B cell (primary cell): Measurements from ENCODE around the gene ARHGEF4.
A peak's percentile ranks its signal among the peaks of the same experiment; 100 is the strongest.

Source experiments
- EZH2 ChIP-seq: IDR thresholded peaks from 2 replicates; pipeline ENCODE4 v1.6.1; 2012; ENCODE audit warnings: borderline replicate concordance, low read depth, mild to moderate bottlenecking, moderate library complexity, low read length; ENCODE audit not compliant: insufficient read depth, poor library complexity, severe bottlenecking
- TF ChIP-seq, protein P1 (sequence below): fragments of 200-600 bp; IDR thresholded peaks from one replicate; pipeline ENCODE4 v1.8.0; 2022; ENCODE audit warnings: antibody characterized with exemption, mild to moderate bottlenecking

DNA sequence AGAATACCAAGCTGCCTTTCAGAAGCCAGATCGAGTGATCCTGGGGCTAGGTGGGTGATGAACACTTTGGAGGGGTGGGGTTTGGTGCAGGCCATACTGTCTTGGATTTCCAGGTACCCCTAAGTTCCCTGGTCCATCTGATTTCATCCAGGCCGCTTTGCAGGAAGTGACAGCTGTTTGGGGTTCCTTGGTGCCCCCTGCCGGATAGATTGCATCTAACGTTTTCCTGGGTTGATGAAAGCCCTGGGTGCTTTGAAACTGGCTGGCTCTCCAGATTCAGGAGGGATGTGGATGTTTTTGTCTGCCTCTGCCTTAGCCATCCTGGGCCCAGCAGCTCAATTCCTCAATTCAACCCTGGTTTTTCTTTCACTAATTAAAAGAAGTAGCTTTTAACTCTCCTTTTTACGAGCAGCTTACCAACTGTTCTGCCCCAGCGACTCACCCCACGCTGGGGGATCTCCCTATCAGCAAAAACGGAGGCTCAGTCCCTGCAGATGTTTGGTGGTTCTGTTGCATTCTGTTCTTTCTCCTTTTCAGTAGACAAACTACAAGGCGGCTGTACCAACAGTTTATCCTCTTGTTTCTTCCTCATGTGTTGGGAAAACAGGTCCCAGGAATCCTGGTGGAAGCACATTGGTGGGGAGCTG, 37.1 kb downstream of the ARHGEF4 start:
- TF ChIP-seq, protein P1, sequence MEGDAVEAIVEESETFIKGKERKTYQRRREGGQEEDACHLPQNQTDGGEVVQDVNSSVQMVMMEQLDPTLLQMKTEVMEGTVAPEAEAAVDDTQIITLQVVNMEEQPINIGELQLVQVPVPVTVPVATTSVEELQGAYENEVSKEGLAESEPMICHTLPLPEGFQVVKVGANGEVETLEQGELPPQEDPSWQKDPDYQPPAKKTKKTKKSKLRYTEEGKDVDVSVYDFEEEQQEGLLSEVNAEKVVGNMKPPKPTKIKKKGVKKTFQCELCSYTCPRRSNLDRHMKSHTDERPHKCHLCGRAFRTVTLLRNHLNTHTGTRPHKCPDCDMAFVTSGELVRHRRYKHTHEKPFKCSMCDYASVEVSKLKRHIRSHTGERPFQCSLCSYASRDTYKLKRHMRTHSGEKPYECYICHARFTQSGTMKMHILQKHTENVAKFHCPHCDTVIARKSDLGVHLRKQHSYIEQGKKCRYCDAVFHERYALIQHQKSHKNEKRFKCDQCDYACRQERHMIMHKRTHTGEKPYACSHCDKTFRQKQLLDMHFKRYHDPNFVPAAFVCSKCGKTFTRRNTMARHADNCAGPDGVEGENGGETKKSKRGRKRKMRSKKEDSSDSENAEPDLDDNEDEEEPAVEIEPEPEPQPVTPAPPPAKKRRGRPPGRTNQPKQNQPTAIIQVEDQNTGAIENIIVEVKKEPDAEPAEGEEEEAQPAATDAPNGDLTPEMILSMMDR, result peak; percentile 60
- no peak for TF ChIP-seq EZH2
